IMR-90 (cell line): ENCODE measurements around the gene NPIPA3. TPM values are rescaled to one million over a fixed set of nuclear protein-coding genes. Genes with fewer than 3 reads are reported as not detected.

Experiments
- ATAC-seq: fragments of 200-7000 bp; cut with Tn5 transposase; 2 replicates; pipeline ENCODE4 v1.9.1; 2020; ENCODE audit warnings: low read depth, mild to moderate bottlenecking, moderate library complexity
- BruUV-seq: library from RNA; stranded (reverse); fragments of 400-500 nt; replicated peaks from 2 replicates; lab custom pipeline; 2021; lab: Mats Ljungman, UMichigan
- CTCF ChIA-PET: fragments of 300-600 bp; formaldehyde crosslinking; extraction: SDS; loops from one replicate; lab custom pipeline; 2021; ENCODE audit warnings: antibody characterized with exemption; lab: Yijun Ruan, JAX
- POLR2A ChIA-PET: fragments of 300-600 bp; sonication (Branson Sonifier 250); formaldehyde crosslinking; loops from one replicate; lab custom pipeline; 2022; ENCODE audit warnings: antibody characterized with exemption; ENCODE audit not compliant: unreplicated experiment; lab: Charles Lee
- DNase-seq: peaks from one replicate; pipeline ENCODE4 v3.0.0; 2013
- H2AFZ ChIP-seq: replicated peaks from 2 replicates; pipeline ENCODE3; 2013; ENCODE audit warnings: low read length, mild to moderate bottlenecking; ENCODE audit not compliant: poor library complexity
- H2AK5ac ChIP-seq: 2 replicates; pipeline ENCODE4 v1.6.1; 2013; ENCODE audit warnings: low read depth, low read length, inconsistent platforms
- H2AK9ac ChIP-seq: replicated peaks from 2 replicates; pipeline ENCODE3; 2013; ENCODE audit warnings: mild to moderate bottlenecking, low read depth, low read length, moderate library complexity; ENCODE audit not compliant: poor library complexity
- H2BK120ac ChIP-seq: 2 replicates; pipeline ENCODE4 v1.6.1; 2013; ENCODE audit warnings: low read depth, low read length, inconsistent platforms
- H2BK15ac ChIP-seq: 3 replicates; pipeline ENCODE4 v1.6.1; 2013; ENCODE audit warnings: low read depth, low read length, inconsistent platforms
- H2BK20ac ChIP-seq: 2 replicates; pipeline ENCODE4 v1.6.1; 2013; ENCODE audit warnings: low read depth, mild to moderate bottlenecking, inconsistent platforms, low read length, moderate library complexity
- H2BK5ac ChIP-seq: 2 replicates; pipeline ENCODE4 v1.6.1; 2013; ENCODE audit warnings: mild to moderate bottlenecking, low read depth, low read length, inconsistent platforms; ENCODE audit not compliant: poor library complexity, severe bottlenecking
- H3K14ac ChIP-seq: replicated peaks from 2 replicates; pipeline ENCODE4 v1.6.1; 2013; ENCODE audit warnings: low read depth, low read length, inconsistent platforms
- H3K18ac ChIP-seq: 2 replicates; pipeline ENCODE4 v1.6.1; 2013; ENCODE audit warnings: low read depth, low read length, control low read depth
- H3K23ac ChIP-seq: 2 replicates; pipeline ENCODE4 v1.6.1; 2013; ENCODE audit warnings: low read depth, low read length, inconsistent platforms
- H3K27ac ChIP-seq: 2 replicates; pipeline ENCODE4 v1.5.1; 2013; ENCODE audit warnings: mild to moderate bottlenecking, control low read depth, low read length; ENCODE audit not compliant: insufficient read depth
- H3K27me3 ChIP-seq: 2 replicates; pipeline ENCODE4 v1.6.1; 2013; ENCODE audit warnings: low read length; ENCODE audit not compliant: control insufficient read depth, insufficient read depth
- H3K36me3 ChIP-seq: 2 replicates; pipeline ENCODE4 v1.6.1; 2013; ENCODE audit warnings: low read length, mixed read lengths; ENCODE audit not compliant: control insufficient read depth, insufficient read depth
- H3K4ac ChIP-seq: 2 replicates; pipeline ENCODE4 v1.6.1; 2013; ENCODE audit warnings: low read depth, low read length, inconsistent platforms
- H3K4me1 ChIP-seq: 2 replicates; pipeline ENCODE4 v1.6.1; 2013; ENCODE audit warnings: low read length, mixed read lengths; ENCODE audit not compliant: control insufficient read depth, insufficient read depth
- H3K4me2 ChIP-seq: 2 replicates; pipeline ENCODE4 v1.6.1; 2013; ENCODE audit warnings: low read depth, mild to moderate bottlenecking, control low read depth, low read length, moderate library complexity
- H3K4me3 ChIP-seq: 2 replicates; pipeline ENCODE4 v1.5.1; 2013; ENCODE audit warnings: low read depth, mild to moderate bottlenecking, control low read depth, low read length, moderate library complexity; ENCODE audit not compliant: insufficient read depth
- H3K56ac ChIP-seq: 2 replicates; pipeline ENCODE4 v1.6.1; 2013; ENCODE audit warnings: low read length, inconsistent platforms; ENCODE audit not compliant: insufficient read depth; ENCODE audit errors: extremely low read depth
- H3K79me1 ChIP-seq, 2 experiments: 2 replicates each; pipeline ENCODE4 v1.6.1; 2013; ENCODE audit warnings: low read length in 2 of 2, inconsistent platforms in 1 of 2, low read depth in 1 of 2
- H3K9ac ChIP-seq: 2 replicates; pipeline ENCODE4 v1.6.1; 2013; ENCODE audit warnings: low read depth, low read length, control low read depth
- H3K9me1 ChIP-seq: 2 replicates; pipeline ENCODE4 v1.6.1; 2013; ENCODE audit warnings: low read length, inconsistent platforms; ENCODE audit not compliant: insufficient read depth
- H3K9me3 ChIP-seq: 2 replicates; pipeline ENCODE4 v1.6.1; 2013; ENCODE audit warnings: low read length; ENCODE audit not compliant: control insufficient read depth, insufficient read depth
- H4K20me1 ChIP-seq: 2 replicates; pipeline ENCODE4 v1.6.1; 2013; ENCODE audit warnings: low read length, inconsistent platforms; ENCODE audit not compliant: insufficient read depth
- H4K5ac ChIP-seq: 2 replicates; pipeline ENCODE4 v1.6.1; 2013; ENCODE audit warnings: mild to moderate bottlenecking, low read depth, low read length, control low read depth
- H4K8ac ChIP-seq, 2 experiments: 2 replicates each; pipeline ENCODE4 v1.6.1; 2013; ENCODE audit warnings: low read depth in 2 of 2, low read length in 2 of 2, control low read depth in 1 of 2, inconsistent platforms in 1 of 2
- H4K91ac ChIP-seq: 2 replicates; pipeline ENCODE4 v1.6.1; 2013; ENCODE audit warnings: low read depth, low read length, inconsistent platforms; ENCODE audit not compliant: insufficient read depth
- BHLHE40 ChIP-seq: fragments of 150-350 bp; IDR thresholded peaks from 2 replicates; pipeline ENCODE4 v1.6.1; 2016; ENCODE audit warnings: mild to moderate bottlenecking, low read depth, low read length
- CEBPB ChIP-seq: IDR thresholded peaks from 2 replicates; pipeline ENCODE4 v1.6.1; 2012; ENCODE audit warnings: low read depth, low read length, improper control_type of control experiment
- CHD1 ChIP-seq: IDR thresholded peaks from 2 replicates; pipeline ENCODE4 v1.6.1; 2012; ENCODE audit warnings: low read depth, low read length, improper control_type of control experiment
- CTCF ChIP-seq: conservative IDR thresholded peaks from 2 replicates; pipeline ENCODE4 v1.5.1; 2012; ENCODE audit warnings: mild to moderate bottlenecking, low read depth, low read length, improper control_type of control experiment
- ELK1 ChIP-seq: fragments of 150-350 bp; IDR thresholded peaks from 2 replicates; pipeline ENCODE4 v1.6.1; 2016; ENCODE audit warnings: low read depth, mild to moderate bottlenecking, low read length, moderate library complexity, borderline replicate concordance
- FOS ChIP-seq: fragments of 150-350 bp; IDR thresholded peaks from 2 replicates; pipeline ENCODE4 v1.6.1; 2016; ENCODE audit warnings: low read depth, low read length
- MAFK ChIP-seq: IDR thresholded peaks from 2 replicates; pipeline ENCODE4 v1.6.1; 2012; ENCODE audit warnings: low read depth, low read length, improper control_type of control experiment
- MAZ ChIP-seq: IDR thresholded peaks from 2 replicates; pipeline ENCODE4 v1.6.1; 2012; ENCODE audit warnings: low read depth, mild to moderate bottlenecking, low read length, improper control_type of control experiment, moderate library complexity, borderline replicate concordance
- MXI1 ChIP-seq: IDR thresholded peaks from 2 replicates; pipeline ENCODE4 v1.6.1; 2012; ENCODE audit warnings: low read depth, mild to moderate bottlenecking, low read length, moderate library complexity, borderline replicate concordance
- NFE2L2 ChIP-seq: fragments of 150-350 bp; IDR thresholded peaks from 2 replicates; pipeline ENCODE4 v1.6.1; 2016; ENCODE audit warnings: low read depth, mild to moderate bottlenecking, low read length
- POLR2A ChIP-seq: IDR thresholded peaks from 2 replicates; pipeline ENCODE4 v1.6.1; 2012; ENCODE audit warnings: mild to moderate bottlenecking, low read depth, low read length
- RAD21 ChIP-seq: IDR thresholded peaks from 2 replicates; pipeline ENCODE4 v1.6.1; 2012; ENCODE audit warnings: low read length, improper control_type of control experiment
- RCOR1 ChIP-seq: IDR thresholded peaks from 2 replicates; pipeline ENCODE4 v1.6.1; 2012; ENCODE audit warnings: mild to moderate bottlenecking, low read length, improper control_type of control experiment; ENCODE audit not compliant: insufficient replicate concordance
- RFX5 ChIP-seq: IDR thresholded peaks from 2 replicates; pipeline ENCODE4 v1.8.0; 2012; ENCODE audit warnings: low read depth, mild to moderate bottlenecking, low read length, moderate library complexity
- SMC3 ChIP-seq: fragments of 150-350 bp; IDR thresholded peaks from 2 replicates; pipeline ENCODE4 v1.6.1; 2016; ENCODE audit warnings: low read depth, mild to moderate bottlenecking, antibody characterized with exemption, low read length, moderate library complexity
- USF2 ChIP-seq: fragments of 150-350 bp; IDR thresholded peaks from 2 replicates; pipeline ENCODE4 v1.6.1; 2017; ENCODE audit warnings: mild to moderate bottlenecking, antibody characterized with exemption, low read length, low read depth
- WGBS, 2 experiments: methylation state at CpG; one replicate each; pipeline versions ENCODE4 v1.1.5 to v1.1.7; 2013; ENCODE audit warnings: missing lambda C conversion rate in 2 of 2; ENCODE audit not compliant: insufficient read length in 1 of 2; ENCODE audit errors: extremely low coverage in 2 of 2; 5-methylcytosine and 5-hydroxymethylcytosine counted together
- dilution Hi-C: fragments of 300-500 bp; cut with HindIII; formaldehyde crosslinking; loops from one replicate; pipeline ENCODE4 v1.14.3; 2018; ENCODE audit warnings: low sequenced_read_pairs; ENCODE audit not compliant: unreplicated experiment
- in situ Hi-C: fragments of 300-500 bp; cut with MboI; formaldehyde crosslinking; loops from 3 replicates; pipeline ENCODE4 v1.14.3; 2019; ENCODE audit warnings: low sequenced_read_pairs, inconsistent platforms, mixed read lengths
- intact Hi-C: fragments of 100-400 bp; cut with micrococcal nuclease; formaldehyde crosslinking; loops from 2 replicates; pipeline ENCODE4 v1.10.0; 2022
- polyA plus RNA-seq, 3 experiments: library from polyadenylated mRNA; depleted of rRNA; stranded (reverse); fragments of >200 nt; gene quantifications; 2 replicates each; pipeline ENCODE4 v1.2.3, GENCODE V29; 2012; ENCODE audit warnings: low replicate concordance in 1 of 3
- total RNA-seq: library from RNA; depleted of rRNA; stranded (reverse); fragments of >200 nt; gene quantifications from 2 replicates; pipeline ENCODE4 v1.2.3, GENCODE V29; 2012

NPIPA3 gene
- total and polyA plus RNA-seq, 2 of the 4 experiments (the other 2 are of a cell fraction): not detected

- H4K5ac ChIP-seq: no peak overlapping the region
- no peak overlapping the region for H3K9ac ChIP-seq
- no peak overlapping the region for H2BK15ac ChIP-seq
- CTCF ChIA-PET: no interaction called here
- H2AFZ ChIP-seq: no peak overlapping the region
- no peak overlapping the region for H3K23ac ChIP-seq
- no peak overlapping the region for H4K8ac ChIP-seq
- ATAC-seq (no peak), DNase-seq (no peak)
- H2BK120ac ChIP-seq: no peak overlapping the region
- POLR2A ChIA-PET: no interaction called here
- H3K4me3 ChIP-seq: no peak overlapping the region
- WGBS, 2 experiments: no CpG with 5 or more reads among the region's 8 CpGs
- no peak for TF ChIP-seq CEBPB
- TF ChIP-seq CHD1: no peak
- no peak for TF ChIP-seq BHLHE40
- no peak for TF ChIP-seq MAFK
- TF ChIP-seq POLR2A: no peak
- no peak for TF ChIP-seq CTCF
- TF ChIP-seq MXI1: no peak
- TF ChIP-seq RCOR1: no peak
- TF ChIP-seq USF2: no peak
- TF ChIP-seq RFX5: no peak
- no peak for TF ChIP-seq RAD21
- no peak for TF ChIP-seq SMC3
- no peak for TF ChIP-seq FOS
- no peak for TF ChIP-seq MAZ
- TF ChIP-seq NFE2L2: no peak
- TF ChIP-seq ELK1: no peak
- dilution Hi-C loops: no loop called here
- no peaks in the 10 kb centered on the region for H3K79me1 ChIP-seq
- H3K9me3 ChIP-seq: no peaks in the 10 kb centered on the region
- intact Hi-C loops: no loop called here
- H3K9me1 ChIP-seq: no peaks in the 10 kb centered on the region
- H3K27ac ChIP-seq: no peak overlapping the region
- H3K4me1 ChIP-seq: peaks cover 2% of the 10 kb centered on the region; the same call in 1 of the 2 replicates
- H2BK5ac ChIP-seq: no peak overlapping the region
- in situ Hi-C loops: no loop called here
- no peak overlapping the region for H3K14ac ChIP-seq
- no peaks in the 10 kb centered on the region for H3K27me3 ChIP-seq
- H3K36me3 ChIP-seq: no peaks in the 10 kb centered on the region
- H3K4me2 ChIP-seq: no peak overlapping the region
- H3K56ac ChIP-seq: no peak overlapping the region
- H3K4ac ChIP-seq: no peak overlapping the region
- BruUV-seq: no TSS peak
- no peak overlapping the region for H2AK9ac ChIP-seq
- H4K91ac ChIP-seq: no peak overlapping the region
- no peaks in the 10 kb centered on the region for H4K20me1 ChIP-seq
- no peak overlapping the region for H3K18ac ChIP-seq
- H2AK5ac ChIP-seq: no peak overlapping the region
- H2BK20ac ChIP-seq: no peak overlapping the region
Measured at GRCh38 chr16:14682121-14682520, 21.1 kb upstream of the NPIPA3 start.
